Activated naive CD4-positive, alpha-beta T cell treated with anti-CD3 and anti-CD28 coated beads for 36 hours (primary cell): ENCODE data around the gene OR10J5. TPM values are rescaled to one million over a fixed set of nuclear protein-coding genes. Genes with fewer than 3 reads are reported as not detected.
"Not testable (repeated sequence)": the region's sequence is repeated elsewhere in the genome, so short reads cannot be mapped to it uniquely, and the experiment has no call there.

Experiments
- CTCF ChIA-PET: fragments of 350-600 bp; sonication (Branson Sonifier 250); formaldehyde crosslinking; loops from one replicate; lab custom pipeline; 2021; ENCODE audit warnings: antibody characterized with exemption; lab: Charles Lee
- DNase-seq: peaks from one replicate; pipeline ENCODE4 v3.0.0-alpha.2; 2020
- H3K27ac Mint-ChIP-seq: one replicate; pipeline ENCODE4 v1.8.0; 2021; ENCODE audit warnings: mild to moderate bottlenecking, mixed read lengths
- H3K27me3 Mint-ChIP-seq: one replicate; pipeline ENCODE4 v1.8.0; 2021; ENCODE audit warnings: low read depth, mixed read lengths
- H3K36me3 Mint-ChIP-seq: one replicate; pipeline ENCODE4 v1.8.0; 2021; ENCODE audit warnings: low read depth, mixed read lengths
- H3K4me1 Mint-ChIP-seq: one replicate; pipeline ENCODE4 v1.8.0; 2021; ENCODE audit warnings: low read depth, mixed read lengths
- H3K4me3 Mint-ChIP-seq: one replicate; pipeline ENCODE4 v1.8.0; 2021; ENCODE audit warnings: mild to moderate bottlenecking, moderate library complexity, mixed read lengths
- H3K9me3 Mint-ChIP-seq: one replicate; pipeline ENCODE4 v1.8.0; 2021; ENCODE audit warnings: mixed read lengths
- intact Hi-C: fragments of 100-400 bp; cut with micrococcal nuclease; formaldehyde crosslinking; loops from one replicate; pipeline ENCODE4 v1.15.1; 2023
- total RNA-seq, 2 experiments: library from RNA; stranded (reverse); gene quantifications; one replicate each; pipeline ENCODE4 v1.2.3, GENCODE V29; 2021

OR10J5 gene
- total RNA-seq, 2 experiments from 2014 or later: not detected

- intact Hi-C loops: no loop called here
- no peaks in the 10 kb centered on the region for H3K4me1 Mint-ChIP-seq
- peaks cover 12% of the 10 kb centered on the region for H3K9me3 Mint-ChIP-seq
- peaks cover 9% of the 10 kb centered on the region for H3K27me3 Mint-ChIP-seq
- no peaks in the 10 kb centered on the region for H3K36me3 Mint-ChIP-seq
- H3K27ac Mint-ChIP-seq: no peak overlapping the region
- H3K4me3 Mint-ChIP-seq: no peak overlapping the region
- DNase-seq: no peak
- CTCF ChIA-PET: no interaction called here
These were observed 25.6 kb downstream of the OR10J5 start for GRCh38 chr1:159510229-159510541.

DNA sequence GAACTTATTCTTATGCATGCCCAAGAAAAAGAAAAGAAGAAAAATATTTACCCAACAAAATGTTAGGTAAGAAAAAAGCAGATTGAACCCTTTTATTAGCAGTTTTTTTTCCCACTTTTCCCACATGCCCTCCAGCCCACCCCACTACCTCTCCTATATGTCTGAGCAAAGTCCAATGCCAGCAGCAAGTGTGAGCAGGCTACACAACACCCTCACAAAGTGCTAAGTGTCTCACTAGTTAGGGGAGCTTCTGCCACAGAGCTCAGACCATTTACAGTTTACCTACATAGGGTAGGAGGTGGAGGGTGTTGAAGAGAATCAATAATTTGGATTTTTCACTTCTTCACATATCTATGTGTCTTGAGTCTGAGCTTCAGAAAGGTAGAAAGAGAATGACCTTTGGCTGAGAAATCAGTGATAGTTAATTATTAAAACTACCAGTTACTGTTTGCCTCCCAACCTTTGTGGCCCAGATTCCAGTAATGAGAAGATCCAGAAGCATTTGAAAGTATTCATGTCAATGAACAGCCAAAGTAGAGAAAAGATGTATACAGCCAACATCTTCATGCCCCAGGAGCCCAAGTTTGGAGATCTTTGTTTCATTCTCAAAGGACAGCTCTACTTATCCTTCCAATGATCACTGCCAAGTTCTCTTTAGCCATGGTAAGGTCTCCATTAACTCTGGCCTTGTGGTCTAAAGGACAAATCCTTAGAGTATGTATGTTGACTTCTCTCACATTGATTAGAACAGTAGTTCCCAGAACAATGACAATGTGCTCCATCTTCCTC, 26.2 kb downstream of the OR10J5 start:
- Mint-ChIP-seq H3K27ac (no peak overlapping the region), H3K36me3 (no peaks in the 10 kb centered on the region), H3K4me3 (no peak overlapping the region), H3K27me3 (peaks cover 9% of the 10 kb centered on the region), H3K9me3 (peaks cover 12% of the 10 kb centered on the region), H3K4me1 (no peaks in the 10 kb centered on the region)
- DNase-seq: no peak
- CTCF ChIA-PET: no interaction called here
- intact Hi-C loops: no loop called here

- Mint-ChIP-seq H3K4me1 (no peaks in the 10 kb centered on the region), H3K9me3 (peaks cover 12% of the 10 kb centered on the region), H3K4me3 (no peak overlapping the region), H3K36me3 (no peaks in the 10 kb centered on the region), H3K27me3 (peaks cover 6% of the 10 kb centered on the region), H3K27ac (no peak overlapping the region)
- no peak for DNase-seq
- CTCF ChIA-PET: no interaction called here
- intact Hi-C loops: no loop called here
These were observed 26.9 kb downstream of the OR10J5 start for GRCh38 chr1:159508951-159509350.

GRCh38 chr1:159505676-159506075, 30.1 kb downstream of the OR10J5 start:
- no peaks in the 10 kb centered on the region for H3K36me3 Mint-ChIP-seq
- intact Hi-C loops: no loop called here
- H3K4me3 Mint-ChIP-seq: no peak overlapping the region
- H3K27ac Mint-ChIP-seq: no peak overlapping the region
- no peak for DNase-seq
- no peaks in the 10 kb centered on the region for H3K27me3 Mint-ChIP-seq
- H3K4me1 Mint-ChIP-seq: no peaks in the 10 kb centered on the region
- H3K9me3 Mint-ChIP-seq: peaks cover 12% of the 10 kb centered on the region
- CTCF ChIA-PET: no interaction called here

- CTCF ChIA-PET: interaction anchor here (0.6 kb wide), 1 partner anchor 238 kb away, joined by 4 read pairs; no protein-coding TSS in a partner anchor
- Mint-ChIP-seq H3K9me3 (peaks cover 23% of the 10 kb centered on the region), H3K36me3 (no peaks in the 10 kb centered on the region), H3K4me1 (no peaks in the 10 kb centered on the region), H3K27me3 (no peaks in the 10 kb centered on the region), H3K27ac (no peak overlapping the region), H3K4me3 (no peak overlapping the region)
- intact Hi-C loops: no loop called here
- DNase-seq: no peak
These were observed 34.7 kb downstream of the OR10J5 start for GRCh38 chr1:159501082-159501481.

- H3K4me1 Mint-ChIP-seq, intact Hi-C loops, H3K4me3 Mint-ChIP-seq, H3K27me3 Mint-ChIP-seq, H3K27ac Mint-ChIP-seq, DNase-seq, H3K36me3 Mint-ChIP-seq: not testable (repeated sequence)
- CTCF ChIA-PET: interaction anchor here (0.6 kb wide), 1 partner anchor 176 kb away, joined by 4 read pairs; no protein-coding TSS in a partner anchor
- H3K9me3 Mint-ChIP-seq: peaks cover 16% of the 10 kb centered on the region
These were observed 41.1 kb downstream of the OR10J5 start for GRCh38 chr1:159494513-159495210.

DNA sequence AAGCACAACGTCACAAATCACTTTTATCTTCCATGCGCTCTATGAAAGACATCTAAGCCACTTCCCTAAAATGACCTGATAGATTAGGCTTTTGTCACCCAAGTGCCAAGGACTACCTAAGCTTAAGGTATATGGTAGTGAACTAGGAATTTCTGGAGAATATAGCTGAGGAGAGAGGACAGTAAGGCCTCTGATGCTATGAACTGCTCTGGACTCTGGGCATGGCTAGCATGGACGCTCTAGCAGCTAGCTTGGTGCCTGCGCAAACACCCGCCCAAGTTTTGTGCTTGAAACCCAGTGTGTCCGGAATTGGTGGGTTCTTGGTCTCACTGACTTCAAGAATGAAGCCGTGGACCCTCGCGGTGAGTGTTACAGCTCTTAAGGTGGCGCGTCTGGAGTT, 42.5 kb downstream of the OR10J5 start:
- intact Hi-C loops: no loop called here
- peaks cover 4% of the 10 kb centered on the region for H3K9me3 Mint-ChIP-seq
- H3K27me3 Mint-ChIP-seq: no peaks in the 10 kb centered on the region
- no peaks in the 10 kb centered on the region for H3K36me3 Mint-ChIP-seq
- H3K4me3 Mint-ChIP-seq: no peak overlapping the region
- no peak overlapping the region for H3K27ac Mint-ChIP-seq
- no peaks in the 10 kb centered on the region for H3K4me1 Mint-ChIP-seq
- no peak for DNase-seq
- CTCF ChIA-PET: no interaction called here

GRCh38 chr1:159492575-159493323, 43.1 kb downstream of the OR10J5 start:
- no peak for DNase-seq
- CTCF ChIA-PET: no interaction called here
- H3K4me3 Mint-ChIP-seq: no peak overlapping the region
- no peaks in the 10 kb centered on the region for H3K36me3 Mint-ChIP-seq
- H3K27me3 Mint-ChIP-seq: no peaks in the 10 kb centered on the region
- H3K27ac Mint-ChIP-seq: no peak overlapping the region
- H3K4me1 Mint-ChIP-seq: no peaks in the 10 kb centered on the region
- no peaks in the 10 kb centered on the region for H3K9me3 Mint-ChIP-seq
- intact Hi-C loops: no loop called here

Other genes starting within 250 kb of the OR10J5 start
- gene FCER1A, start 233.7 kb downstream of the OR10J5 start, total RNA-seq: not detected
- gene OR10J4, start 103.8 kb downstream of the OR10J5 start, total RNA-seq: not detected
- gene OR10J1, start 96.3 kb downstream of the OR10J5 start, total RNA-seq: not detected
- gene APCS, start 51.8 kb upstream of the OR10J5 start, total RNA-seq: not detected
- gene CRP, start 178.6 kb upstream of the OR10J5 start, total RNA-seq: not detected
- 10 to 100 TPM; 13.0 to 14.1 TPM for gene DUSP23, start 245.0 kb upstream of the OR10J5 start, total RNA-seq